NB4 (cell line): ENCODE measurements around the gene CACNA2D3.

Experiments
- CTCF ChIP-seq: IDR thresholded peaks from one replicate; pipeline ENCODE4 v1.5.1; 2012; ENCODE audit warnings: low read depth, low read length
- POLR2A ChIP-seq: IDR thresholded peaks from 2 replicates; pipeline ENCODE4 v1.6.1; 2011; ENCODE audit warnings: mild to moderate bottlenecking; ENCODE audit not compliant: insufficient read length; ENCODE audit errors: extremely low read depth
- TF ChIP-seq, protein P1 (sequence below): IDR thresholded peaks from 2 replicates; pipeline ENCODE4 v1.6.1; 2011; ENCODE audit warnings: low read depth, low read length

- TF ChIP-seq CTCF: no peak
- TF ChIP-seq POLR2A: no peak
- TF ChIP-seq, protein P1, sequence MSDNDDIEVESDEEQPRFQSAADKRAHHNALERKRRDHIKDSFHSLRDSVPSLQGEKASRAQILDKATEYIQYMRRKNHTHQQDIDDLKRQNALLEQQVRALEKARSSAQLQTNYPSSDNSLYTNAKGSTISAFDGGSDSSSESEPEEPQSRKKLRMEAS: no peak
Observed at GRCh38 chr3:55091381-55092225, 969.3 kb downstream of the CACNA2D3 start.
